GM12874 (cell line): ENCODE measurements around the gene MEF2B.

Experiments used
- CTCF ChIP-seq: IDR thresholded peaks from 2 replicates; pipeline ENCODE4 v1.5.1; 2011; ENCODE audit warnings: low read depth, mild to moderate bottlenecking, control low read depth, low read length, moderate library complexity; ENCODE audit not compliant: insufficient read depth

MEF2B gene

GRCh38 chr19:19176950-19177349 lies 6.9 kb upstream of the MEF2B start:
- TF ChIP-seq CTCF: no peak

- TF ChIP-seq CTCF: no peak
These were observed 1.9 kb upstream of the MEF2B start for GRCh38 chr19:19171821-19172532.

- TF ChIP-seq CTCF: no peak
These were observed 1.0 kb upstream of the MEF2B start for GRCh38 chr19:19170873-19171672.

- no peak for TF ChIP-seq CTCF
These were observed 619 bp downstream of the MEF2B start for GRCh38 chr19:19169236-19170052.

- TF ChIP-seq CTCF: no peak
These were observed 2.5 kb downstream of the MEF2B start for GRCh38 chr19:19167612-19168011.

GRCh38 chr19:19165396-19165795 lies 4.7 kb downstream of the MEF2B start:
- no peak for TF ChIP-seq CTCF

- no peak for TF ChIP-seq CTCF
These were observed 7.6 kb downstream of the MEF2B start for GRCh38 chr19:19162495-19162894.
